Spleen (tissue), 13 donors: Measurements from ENCODE around the gene ATG5. TPM values are rescaled to one million over a fixed set of nuclear protein-coding genes. Genes with fewer than 3 reads are reported as not detected.
A peak's percentile ranks its signal among the peaks of the same experiment; 100 is the strongest.

Experiments used
- DNase-seq: peaks from one replicate; pipeline ENCODE4 v3.0.0-alpha.2; 2020
- H3K27ac ChIP-seq, 8 donors: fragments of 200-600 bp; sonication (generic) in 7 of 8; 1 replicate in 4 of 8; 2 replicates in 4 of 8; pipeline versions ENCODE4 v1.5.0 to v1.8.0; 2016 to 2021; ENCODE audit warnings: inconsistent platforms in 4 of 8, mild to moderate bottlenecking in 4 of 8, moderate library complexity in 1 of 8
- H3K27me3 ChIP-seq, 7 donors: fragments of 200-600 bp; sonication (generic) in 6 of 7; replicated peaks in 1 of 7; 1 replicate in 4 of 7; 2 replicates in 3 of 7; pipeline versions ENCODE4 v1.5.0 to v1.8.0; 2016 to 2021; ENCODE audit warnings: inconsistent platforms in 3 of 7, mild to moderate bottlenecking in 1 of 7
- H3K36me3 ChIP-seq, 6 donors: fragments of 200-600 bp; sonication (generic) in 5 of 6; 1 replicate in 4 of 6; 2 replicates in 2 of 6; pipeline versions ENCODE4 v1.5.0 to v1.8.0; 2016 to 2021; ENCODE audit warnings: inconsistent platforms in 2 of 6
- H3K4me1 ChIP-seq, 6 donors: fragments of 200-600 bp; sonication (generic) in 5 of 6; 1 replicate in 3 of 6; 2 replicates in 3 of 6; pipeline versions ENCODE4 v1.5.0 to v1.8.0; 2016 to 2021; ENCODE audit warnings: inconsistent platforms in 3 of 6
- H3K4me3 ChIP-seq, 8 donors: fragments of 200-600 bp; sonication (generic) in 7 of 8; 1 replicate in 4 of 8; 2 replicates in 4 of 8; pipeline versions ENCODE4 v1.5.0 to v1.8.0; 2016 to 2021; ENCODE audit warnings: inconsistent platforms in 4 of 8, mild to moderate bottlenecking in 4 of 8, moderate library complexity in 2 of 8
- H3K9me3 ChIP-seq, 8 donors: fragments of 200-600 bp; sonication (generic) in 7 of 8; 1 replicate in 4 of 8; 2 replicates in 4 of 8; pipeline versions ENCODE4 v1.5.0 to v1.8.0; 2016 to 2021; ENCODE audit warnings: inconsistent platforms in 4 of 8
- POLR2A ChIP-seq, 3 donors: fragments of 450-650 bp; IDR thresholded peaks; one replicate each; pipeline ENCODE4 v1.5.1; 2017; ENCODE audit warnings: antibody characterized with exemption in 3 of 3, mild to moderate bottlenecking in 1 of 3
- POLR2AphosphoS5 ChIP-seq, 3 donors: sonication (generic); formaldehyde crosslinking; IDR thresholded peaks; one replicate each; pipeline ENCODE4 v1.5.1; 2017; ENCODE audit warnings: antibody characterized with exemption in 3 of 3
- WGBS, 5 donors: extraction: QIAGEN DNeasy Blood & Tissue Kit in 3 of 5; methylation state at CpG; one replicate each; pipeline versions ENCODE4 v1.1.5 to v1.1.7; 2013 to 2018; 5-methylcytosine and 5-hydroxymethylcytosine counted together
- intact Hi-C: fragments of 100-400 bp; cut with DNase I; formaldehyde crosslinking; loops from one replicate; pipeline ENCODE4 v1.15.0; 2023; ENCODE audit warnings: low total_unique reads
- long read RNA-seq, 2 donors: transcript quantifications; one replicate each; lab custom pipeline, GENCODE V29; 2026
- polyA plus RNA-seq, 3 donors: library from polyadenylated mRNA; stranded (reverse); fragments of 200-250 nt; gene quantifications; one replicate each; pipeline ENCODE4 v1.2.1, GENCODE V29; 2013
- total RNA-seq, 7 donors: library from RNA; depleted of rRNA in 3 of 7; stranded (reverse); fragments of >200 nt in 3 of 7; fragmentation: NEBNext Ultra II Directional in 4 of 7; extraction: Animal tissue kit (Norgen Biotek cat#: 25700) in 4 of 7; gene quantifications; one replicate each; pipeline versions ENCODE4 v1.1.0 to v1.2.1, GENCODE V29; 2016 to 2021
- TF ChIP-seq, protein P1 (sequence below), 11 experiments: fragments of 200-600 bp in 7 of 11; fragments of 450-650 bp in 4 of 11; sonication (generic) in 4 of 11; IDR thresholded peaks in 8 of 11; conservative IDR thresholded peaks in 3 of 11; 1 replicate in 7 of 11; 2 replicates in 4 of 11; pipeline versions ENCODE4 v1.4.0 to v1.8.0; 2016 to 2021; ENCODE audit warnings: antibody characterized with exemption in 11 of 11, inconsistent platforms in 4 of 11, mild to moderate bottlenecking in 1 of 11
- donor health status: healthy with polysubstance abuse.
- donor health status: DM: no; HTN: no; CAD: no; lungs with moderate emphysema.
- donor health status: DM: no; HTN: no; CAD: no.
- donor health status: Bipolar disorder and iron deficiency.
- donor health status: healthy.
- donor health status: DM: no; HTN: no; CAD: no.
- donor health status: DM: yes; HTN: yes; CAD: no.

Gene ATG5
- total RNA-seq: 10 to 100 TPM; 25.2 to 41.6 (median 34.5) TPM
- polyA plus RNA-seq: 10 to 100 TPM; 12.1 to 17.1 (median 14.2) TPM
- long read RNA-seq, donor 1, transcript ATG5-204 (8 exons, 3,216 nt): major isoform, 7 of 17 reads
- long read RNA-seq, donor 1, partial matches to known transcripts: 8 of 17 reads
- long read RNA-seq, donor 1, other reads (novel, unspliced or antisense): 0 of 17 reads
- long read RNA-seq, donor 2, transcript ATG5-204 (8 exons, 3,216 nt): major isoform, 9 of 10 reads
- long read RNA-seq, donor 2, partial matches to known transcripts: 0 of 10 reads
- long read RNA-seq, donor 2, other reads (novel, unspliced or antisense): 0 of 10 reads

GRCh38 chr6:106325336-106326178 is at the start of gene ATG5:
Gene ATG5 (minus strand): TSS chr6:106325760. CDS start chr6:106316208, 9,552 bp downstream.
- intact Hi-C loops: no loop called here
- Histone ChIP-seq H3K27me3 (peaks cover 0 to 9% (median 0%) of the 10 kb centered on the region in 7 donors), H3K4me3 (peak within 1 kb of the TSS; percentile 79 to 93 (median 85)), H3K36me3 (no peaks in the 10 kb centered on the region), H3K27ac (peak within 1 kb of the TSS; percentile 89 to 98 (median 95)), H3K4me1 (peaks cover 15 to 53% (median 31%) of the 10 kb centered on the region in 6 donors), H3K9me3 (no peaks in the 10 kb centered on the region)
- DNase-seq: peak; percentile 100
- TF ChIP-seq POLR2AphosphoS5 (IDR thresholded peaks at IDR 0.05): peak; percentile 95 to 98 (median 96)
- TF ChIP-seq, protein P1, sequence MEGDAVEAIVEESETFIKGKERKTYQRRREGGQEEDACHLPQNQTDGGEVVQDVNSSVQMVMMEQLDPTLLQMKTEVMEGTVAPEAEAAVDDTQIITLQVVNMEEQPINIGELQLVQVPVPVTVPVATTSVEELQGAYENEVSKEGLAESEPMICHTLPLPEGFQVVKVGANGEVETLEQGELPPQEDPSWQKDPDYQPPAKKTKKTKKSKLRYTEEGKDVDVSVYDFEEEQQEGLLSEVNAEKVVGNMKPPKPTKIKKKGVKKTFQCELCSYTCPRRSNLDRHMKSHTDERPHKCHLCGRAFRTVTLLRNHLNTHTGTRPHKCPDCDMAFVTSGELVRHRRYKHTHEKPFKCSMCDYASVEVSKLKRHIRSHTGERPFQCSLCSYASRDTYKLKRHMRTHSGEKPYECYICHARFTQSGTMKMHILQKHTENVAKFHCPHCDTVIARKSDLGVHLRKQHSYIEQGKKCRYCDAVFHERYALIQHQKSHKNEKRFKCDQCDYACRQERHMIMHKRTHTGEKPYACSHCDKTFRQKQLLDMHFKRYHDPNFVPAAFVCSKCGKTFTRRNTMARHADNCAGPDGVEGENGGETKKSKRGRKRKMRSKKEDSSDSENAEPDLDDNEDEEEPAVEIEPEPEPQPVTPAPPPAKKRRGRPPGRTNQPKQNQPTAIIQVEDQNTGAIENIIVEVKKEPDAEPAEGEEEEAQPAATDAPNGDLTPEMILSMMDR (IDR thresholded peaks at IDR 0.05 in 8 of 11, conservative IDR thresholded peaks at IDR 0.05 in 3 of 11): peak in 2 of 11 experiments; percentile 16 to 40
- peak; percentile 54 to 82 (median 66) for TF ChIP-seq POLR2A (IDR thresholded peaks at IDR 0.05)
- WGBS, 5 donors: 1 to 2% (median 2%) methylated on average over 35 to 56 of the region's 56 CpGs

- DNase-seq: no peak
- H3K9me3 ChIP-seq: no peaks in the 10 kb centered on the region
- no peak overlapping the region for H3K27ac ChIP-seq
- intact Hi-C loops: no loop called here
- no peaks in the 10 kb centered on the region for H3K4me1 ChIP-seq
- H3K27me3 ChIP-seq: peaks cover 0 to 3% (median 0%) of the 10 kb centered on the region in 7 donors
- WGBS, 5 donors: 88 to 100% (median 94%) methylated on average over 1 of the region's 1 CpG
- no peaks in the 10 kb centered on the region for H3K36me3 ChIP-seq
- no peak overlapping the region for H3K4me3 ChIP-seq
- TF ChIP-seq POLR2A (IDR thresholded peaks at IDR 0.05) (no peak), POLR2AphosphoS5 (IDR thresholded peaks at IDR 0.05) (no peak)
- TF ChIP-seq, protein P1 (IDR thresholded peaks at IDR 0.05 in 8 of 11, conservative IDR thresholded peaks at IDR 0.05 in 3 of 11): no peak
Measured at GRCh38 chr6:106373502-106374239, 48.1 kb upstream of the ATG5 start.

GRCh38 chr6:106372838-106373501 is 47.4 kb upstream of the ATG5 start:
- Histone ChIP-seq H3K4me1 (no peaks in the 10 kb centered on the region), H3K9me3 (no peaks in the 10 kb centered on the region), H3K27ac (no peak overlapping the region), H3K36me3 (no peaks in the 10 kb centered on the region), H3K4me3 (no peak overlapping the region), H3K27me3 (no peaks in the 10 kb centered on the region)
- intact Hi-C loops: no loop called here
- TF ChIP-seq POLR2A (IDR thresholded peaks at IDR 0.05) (no peak), POLR2AphosphoS5 (IDR thresholded peaks at IDR 0.05) (no peak)
- TF ChIP-seq, protein P1 (IDR thresholded peaks at IDR 0.05 in 8 of 11, conservative IDR thresholded peaks at IDR 0.05 in 3 of 11): no peak
- 78 to 95% (median 91%) methylated on average over 4 of the region's 4 CpGs for WGBS, 5 donors
- DNase-seq: no peak
